Endodermal cell (in vitro differentiated cells): ENCODE measurements around the gene NTPCR. TPM values are rescaled to one million over a fixed set of nuclear protein-coding genes. Genes with fewer than 3 reads are reported as not detected.

Source experiments
- DNase-seq: peaks from one replicate; pipeline ENCODE4 v3.0.0-alpha.2; 2017
- H3K27ac ChIP-seq: 2 replicates; pipeline ENCODE4 v1.5.1; 2013; ENCODE audit warnings: mild to moderate bottlenecking, low read depth, low read length, moderate library complexity
- H3K27me3 ChIP-seq: 2 replicates; pipeline ENCODE4 v1.6.1; 2013; ENCODE audit warnings: mild to moderate bottlenecking, low read length, moderate library complexity; ENCODE audit not compliant: insufficient read depth, control insufficient read depth, poor library complexity, severe bottlenecking
- H3K36me3 ChIP-seq: 2 replicates; pipeline ENCODE4 v1.7.0; 2013; ENCODE audit warnings: mild to moderate bottlenecking, low read length, moderate library complexity; ENCODE audit not compliant: control insufficient read depth, insufficient read depth
- H3K4me1 ChIP-seq: one replicate; pipeline ENCODE4 v1.7.0; 2013; ENCODE audit warnings: low read length; ENCODE audit not compliant: control insufficient read depth, insufficient read depth
- H3K4me3 ChIP-seq: 2 replicates; pipeline ENCODE4 v1.5.1; 2013; ENCODE audit warnings: mild to moderate bottlenecking, low read length, moderate library complexity
- H3K9ac ChIP-seq: 2 replicates; pipeline ENCODE4 v1.6.1; 2013; ENCODE audit warnings: mild to moderate bottlenecking, low read length, moderate library complexity; ENCODE audit not compliant: poor library complexity, severe bottlenecking; ENCODE audit errors: extremely low read depth
- H3K9me3 ChIP-seq: 2 replicates; pipeline ENCODE4 v1.6.1; 2013; ENCODE audit warnings: mild to moderate bottlenecking, low read length, moderate library complexity; ENCODE audit not compliant: control insufficient read depth
- H3K27ac Mint-ChIP-seq: 2 replicates; pipeline ENCODE4 v1.8.0; 2020; ENCODE audit warnings: mixed read lengths
- H3K27me3 Mint-ChIP-seq: 2 replicates; pipeline ENCODE4 v1.8.0; 2021; ENCODE audit warnings: mild to moderate bottlenecking, mixed read lengths; ENCODE audit not compliant: insufficient read depth
- H3K36me3 Mint-ChIP-seq: 2 replicates; pipeline ENCODE4 v1.8.0; 2020; ENCODE audit warnings: low read depth, mixed read lengths
- H3K4me1 Mint-ChIP-seq: 2 replicates; pipeline ENCODE4 v1.8.0; 2020; ENCODE audit warnings: mixed read lengths
- H3K4me3 Mint-ChIP-seq: 2 replicates; pipeline ENCODE4 v1.8.0; 2020; ENCODE audit warnings: mild to moderate bottlenecking, moderate library complexity, mixed read lengths
- H3K9me3 Mint-ChIP-seq: 2 replicates; pipeline ENCODE4 v1.8.0; 2020; ENCODE audit warnings: mild to moderate bottlenecking, mixed read lengths
- WGBS, 2 experiments: methylation state at CpG; one replicate each; pipeline versions ENCODE4 v1.1.5 to v1.1.7; 2013; ENCODE audit warnings: missing lambda C conversion rate in 2 of 2, mixed read lengths in 1 of 2; ENCODE audit not compliant: insufficient coverage in 1 of 2, insufficient read length in 1 of 2; 5-methylcytosine and 5-hydroxymethylcytosine counted together
- total RNA-seq, 2 donors: library from RNA; stranded (reverse); fragmentation: NEBNext Ultra II Directional in 1 of 2; extraction: Animal tissue kit (Norgen Biotek cat#: 25700) in 1 of 2; gene quantifications; 2 replicates in 1 of 2; 3 replicates in 1 of 2; pipeline ENCODE4 v1.2.1, GENCODE V29; 2021
- TF ChIP-seq, protein P1 (sequence below): fragments of 200-600 bp; sonication (generic); conservative IDR thresholded peaks from 2 replicates; pipeline ENCODE4 v1.5.0; 2021; ENCODE audit warnings: antibody characterized with exemption, mild to moderate bottlenecking

The NTPCR gene
- total RNA-seq, 2 donors from 2014 or later: 30.9 to 43.3 TPM

- peaks cover 29% of the 10 kb centered on the region for H3K36me3 Mint-ChIP-seq
- no peak overlapping the region for H3K4me3 Mint-ChIP-seq
- no peak overlapping the region for H3K4me3 ChIP-seq
- no peaks in the 10 kb centered on the region for H3K27me3 ChIP-seq
- H3K27ac ChIP-seq: no peak overlapping the region
- WGBS, 2 experiments: 93 to 100% methylated on average over 2 to 13 of the region's 13 CpGs
- peak; percentile 35 for DNase-seq
- H3K9me3 Mint-ChIP-seq: peaks cover 8% of the 10 kb centered on the region
- no peak overlapping the region for H3K9ac ChIP-seq
- no peak overlapping the region for H3K27ac Mint-ChIP-seq
- no peaks in the 10 kb centered on the region for H3K36me3 ChIP-seq
- TF ChIP-seq, protein P1, sequence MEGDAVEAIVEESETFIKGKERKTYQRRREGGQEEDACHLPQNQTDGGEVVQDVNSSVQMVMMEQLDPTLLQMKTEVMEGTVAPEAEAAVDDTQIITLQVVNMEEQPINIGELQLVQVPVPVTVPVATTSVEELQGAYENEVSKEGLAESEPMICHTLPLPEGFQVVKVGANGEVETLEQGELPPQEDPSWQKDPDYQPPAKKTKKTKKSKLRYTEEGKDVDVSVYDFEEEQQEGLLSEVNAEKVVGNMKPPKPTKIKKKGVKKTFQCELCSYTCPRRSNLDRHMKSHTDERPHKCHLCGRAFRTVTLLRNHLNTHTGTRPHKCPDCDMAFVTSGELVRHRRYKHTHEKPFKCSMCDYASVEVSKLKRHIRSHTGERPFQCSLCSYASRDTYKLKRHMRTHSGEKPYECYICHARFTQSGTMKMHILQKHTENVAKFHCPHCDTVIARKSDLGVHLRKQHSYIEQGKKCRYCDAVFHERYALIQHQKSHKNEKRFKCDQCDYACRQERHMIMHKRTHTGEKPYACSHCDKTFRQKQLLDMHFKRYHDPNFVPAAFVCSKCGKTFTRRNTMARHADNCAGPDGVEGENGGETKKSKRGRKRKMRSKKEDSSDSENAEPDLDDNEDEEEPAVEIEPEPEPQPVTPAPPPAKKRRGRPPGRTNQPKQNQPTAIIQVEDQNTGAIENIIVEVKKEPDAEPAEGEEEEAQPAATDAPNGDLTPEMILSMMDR: no peak
- no peaks in the 10 kb centered on the region for H3K4me1 Mint-ChIP-seq
- H3K9me3 ChIP-seq: peaks cover 1% of the 10 kb centered on the region
- H3K27me3 Mint-ChIP-seq: no peaks in the 10 kb centered on the region
- no peaks in the 10 kb centered on the region for H3K4me1 ChIP-seq
Measured at GRCh38 chr1:232987774-232988140, 37.3 kb downstream of the NTPCR start.

DNA sequence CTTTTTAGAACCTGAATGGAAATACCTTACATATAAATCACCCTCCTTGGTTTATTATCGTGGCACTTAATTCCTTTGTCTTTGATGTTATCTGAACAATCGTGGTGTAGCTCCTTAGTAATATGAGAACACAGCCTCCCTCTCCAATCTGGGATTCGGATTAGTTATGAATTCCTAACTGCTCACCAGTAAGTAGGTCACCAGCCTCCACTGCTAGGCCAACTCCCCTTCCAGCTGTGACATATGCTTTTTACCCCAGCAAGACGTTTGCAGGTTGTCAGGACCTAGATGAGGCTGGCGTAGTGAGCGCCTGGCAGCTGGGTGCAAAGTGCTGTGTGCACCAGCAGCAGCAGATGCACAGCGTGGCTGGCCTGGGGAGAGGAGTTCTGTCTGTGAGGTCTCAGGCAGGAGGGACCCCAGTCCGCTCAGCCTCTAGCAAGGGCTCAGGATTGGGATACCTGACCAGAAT is 38.2 kb downstream of the NTPCR start:
- TF ChIP-seq, protein P1: no peak
- no peaks in the 10 kb centered on the region for H3K4me1 ChIP-seq
- H3K4me3 ChIP-seq: no peak overlapping the region
- H3K9ac ChIP-seq: no peak overlapping the region
- Mint-ChIP-seq H3K9me3 (peaks cover 16% of the 10 kb centered on the region), H3K36me3 (peaks cover 38% of the 10 kb centered on the region), H3K4me3 (no peak overlapping the region), H3K27me3 (peaks cover 2% of the 10 kb centered on the region), H3K4me1 (no peaks in the 10 kb centered on the region), H3K27ac (no peak overlapping the region)
- no peaks in the 10 kb centered on the region for H3K27me3 ChIP-seq
- no peak for DNase-seq
- H3K36me3 ChIP-seq: no peaks in the 10 kb centered on the region
- peaks cover 10% of the 10 kb centered on the region for H3K9me3 ChIP-seq
- 90 to 94% methylated on average over 6 to 8 of the region's 8 CpGs for WGBS, 2 experiments
- H3K27ac ChIP-seq: no peak overlapping the region

DNA sequence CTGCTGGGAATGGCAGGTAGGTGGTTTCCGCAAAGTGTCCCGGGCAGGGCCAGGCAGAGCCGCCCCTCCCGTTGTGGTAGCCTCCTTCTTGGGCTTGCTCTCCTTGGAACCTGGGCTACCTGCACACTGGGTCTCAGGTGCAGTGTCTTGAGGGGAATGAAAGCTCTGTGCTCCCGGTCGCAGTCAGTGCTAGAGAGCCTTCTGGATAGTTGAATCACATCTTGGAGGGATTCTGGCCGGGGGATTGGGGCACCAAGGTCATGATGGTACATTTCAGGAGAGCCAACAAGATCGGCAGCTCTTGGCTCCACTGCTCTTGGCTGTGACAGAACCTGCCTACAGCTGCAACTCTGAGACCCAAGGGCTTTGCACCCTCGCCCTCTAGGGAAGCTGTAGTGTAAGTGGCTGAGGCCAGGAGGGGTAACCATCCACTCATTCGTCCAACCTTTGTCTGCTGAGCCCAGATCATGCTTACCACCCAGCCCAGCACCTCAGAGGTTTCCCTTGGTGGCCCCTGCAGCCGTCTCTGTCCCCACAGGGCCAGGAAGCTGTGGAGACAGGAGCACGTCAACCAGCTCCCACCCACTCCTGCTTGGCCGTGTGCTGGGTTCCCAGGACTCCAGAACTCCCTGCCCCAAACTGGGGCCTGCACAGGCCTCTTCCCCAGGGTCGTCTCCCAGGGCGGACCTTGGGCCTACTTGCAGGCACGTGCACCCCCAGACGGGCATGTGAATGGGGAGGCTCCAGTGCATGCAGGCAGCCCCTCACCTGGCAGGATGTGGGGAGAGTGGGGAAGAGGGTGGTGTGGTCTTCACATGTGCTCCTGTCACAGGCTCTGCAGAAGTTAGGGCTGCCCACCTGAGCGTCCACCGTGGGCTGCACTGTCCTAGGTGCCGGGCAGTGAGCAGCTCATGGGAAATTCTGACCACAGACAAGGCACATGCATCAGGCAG is 40.0 kb downstream of the NTPCR start:
- peaks cover 28% of the 10 kb centered on the region for H3K9me3 ChIP-seq
- no peaks in the 10 kb centered on the region for H3K36me3 ChIP-seq
- peaks cover 2% of the 10 kb centered on the region for H3K27me3 Mint-ChIP-seq
- H3K4me1 Mint-ChIP-seq: no peaks in the 10 kb centered on the region
- no peak overlapping the region for H3K4me3 Mint-ChIP-seq
- DNase-seq: peak; percentile 43
- H3K27ac ChIP-seq: no peak overlapping the region
- peaks cover 53% of the 10 kb centered on the region for H3K36me3 Mint-ChIP-seq
- peaks cover 34% of the 10 kb centered on the region for H3K9me3 Mint-ChIP-seq
- no peak overlapping the region for H3K4me3 ChIP-seq
- H3K27me3 ChIP-seq: no peaks in the 10 kb centered on the region
- TF ChIP-seq, protein P1: no peak
- WGBS, 2 experiments: 91 to 95% methylated on average over 7 to 20 of the region's 20 CpGs
- no peaks in the 10 kb centered on the region for H3K4me1 ChIP-seq
- H3K27ac Mint-ChIP-seq: no peak overlapping the region
- no peak overlapping the region for H3K9ac ChIP-seq
